ENCODE measurements around the gene TEX48.

DNA sequence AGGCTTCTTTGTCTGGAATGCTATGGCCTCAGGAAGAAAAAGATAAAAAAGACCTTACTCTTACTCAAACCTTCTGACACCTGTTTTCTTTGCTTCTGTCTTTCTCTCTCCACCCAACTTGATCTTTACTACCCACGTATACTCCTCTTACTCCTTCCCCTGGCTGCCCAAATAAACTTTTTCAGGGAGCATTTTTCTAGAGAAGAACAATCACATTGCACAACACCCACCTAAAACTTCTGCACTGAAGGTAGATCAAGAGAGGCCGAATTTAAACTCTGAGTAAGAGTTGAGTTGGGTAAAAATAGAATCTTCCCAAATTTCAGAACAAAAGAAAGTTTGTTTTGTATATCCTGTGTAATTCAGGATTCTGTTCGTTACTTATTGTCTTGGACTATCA is 3.9 kb downstream of the TEX48 start:
- TF ChIP-seq NR2C2 (IDR thresholded peaks at IDR 0.05; ENCODE audit: borderline replicate concordance, control insufficient read depth, insufficient read length, low read depth): no peak
- TF ChIP-seq, protein P1, sequence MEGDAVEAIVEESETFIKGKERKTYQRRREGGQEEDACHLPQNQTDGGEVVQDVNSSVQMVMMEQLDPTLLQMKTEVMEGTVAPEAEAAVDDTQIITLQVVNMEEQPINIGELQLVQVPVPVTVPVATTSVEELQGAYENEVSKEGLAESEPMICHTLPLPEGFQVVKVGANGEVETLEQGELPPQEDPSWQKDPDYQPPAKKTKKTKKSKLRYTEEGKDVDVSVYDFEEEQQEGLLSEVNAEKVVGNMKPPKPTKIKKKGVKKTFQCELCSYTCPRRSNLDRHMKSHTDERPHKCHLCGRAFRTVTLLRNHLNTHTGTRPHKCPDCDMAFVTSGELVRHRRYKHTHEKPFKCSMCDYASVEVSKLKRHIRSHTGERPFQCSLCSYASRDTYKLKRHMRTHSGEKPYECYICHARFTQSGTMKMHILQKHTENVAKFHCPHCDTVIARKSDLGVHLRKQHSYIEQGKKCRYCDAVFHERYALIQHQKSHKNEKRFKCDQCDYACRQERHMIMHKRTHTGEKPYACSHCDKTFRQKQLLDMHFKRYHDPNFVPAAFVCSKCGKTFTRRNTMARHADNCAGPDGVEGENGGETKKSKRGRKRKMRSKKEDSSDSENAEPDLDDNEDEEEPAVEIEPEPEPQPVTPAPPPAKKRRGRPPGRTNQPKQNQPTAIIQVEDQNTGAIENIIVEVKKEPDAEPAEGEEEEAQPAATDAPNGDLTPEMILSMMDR (IDR thresholded peaks at IDR 0.05 in 2 of 3, conservative IDR thresholded peaks at IDR 0.05 in 1 of 3; ENCODE audit: control insufficient read depth in 2 of 3, extremely low read depth in 1 of 3, insufficient read depth in 1 of 3, low read depth in 3 of 3, low read length in 3 of 3): no peak
- TF ChIP-seq, protein P2, sequence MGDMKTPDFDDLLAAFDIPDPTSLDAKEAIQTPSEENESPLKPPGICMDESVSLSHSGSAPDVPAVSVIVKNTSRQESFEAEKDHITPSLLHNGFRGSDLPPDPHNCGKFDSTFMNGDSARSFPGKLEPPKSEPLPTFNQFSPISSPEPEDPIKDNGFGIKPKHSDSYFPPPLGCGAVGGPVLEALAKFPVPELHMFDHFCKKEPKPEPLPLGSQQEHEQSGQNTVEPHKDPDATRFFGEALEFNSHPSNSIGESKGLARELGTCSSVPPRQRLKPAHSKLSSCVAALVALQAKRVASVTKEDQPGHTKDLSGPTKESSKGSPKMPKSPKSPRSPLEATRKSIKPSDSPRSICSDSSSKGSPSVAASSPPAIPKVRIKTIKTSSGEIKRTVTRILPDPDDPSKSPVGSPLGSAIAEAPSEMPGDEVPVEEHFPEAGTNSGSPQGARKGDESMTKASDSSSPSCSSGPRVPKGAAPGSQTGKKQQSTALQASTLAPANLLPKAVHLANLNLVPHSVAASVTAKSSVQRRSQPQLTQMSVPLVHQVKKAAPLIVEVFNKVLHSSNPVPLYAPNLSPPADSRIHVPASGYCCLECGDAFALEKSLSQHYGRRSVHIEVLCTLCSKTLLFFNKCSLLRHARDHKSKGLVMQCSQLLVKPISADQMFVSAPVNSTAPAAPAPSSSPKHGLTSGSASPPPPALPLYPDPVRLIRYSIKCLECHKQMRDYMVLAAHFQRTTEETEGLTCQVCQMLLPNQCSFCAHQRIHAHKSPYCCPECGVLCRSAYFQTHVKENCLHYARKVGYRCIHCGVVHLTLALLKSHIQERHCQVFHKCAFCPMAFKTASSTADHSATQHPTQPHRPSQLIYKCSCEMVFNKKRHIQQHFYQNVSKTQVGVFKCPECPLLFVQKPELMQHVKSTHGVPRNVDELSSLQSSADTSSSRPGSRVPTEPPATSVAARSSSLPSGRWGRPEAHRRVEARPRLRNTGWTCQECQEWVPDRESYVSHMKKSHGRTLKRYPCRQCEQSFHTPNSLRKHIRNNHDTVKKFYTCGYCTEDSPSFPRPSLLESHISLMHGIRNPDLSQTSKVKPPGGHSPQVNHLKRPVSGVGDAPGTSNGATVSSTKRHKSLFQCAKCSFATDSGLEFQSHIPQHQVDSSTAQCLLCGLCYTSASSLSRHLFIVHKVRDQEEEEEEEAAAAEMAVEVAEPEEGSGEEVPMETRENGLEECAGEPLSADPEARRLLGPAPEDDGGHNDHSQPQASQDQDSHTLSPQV (IDR thresholded peaks at IDR 0.05): no peak
